Ascending aorta (tissue), 2 donors: ENCODE measurements around the gene ARHGEF12. TPM values are rescaled to one million over a fixed set of nuclear protein-coding genes. Genes with fewer than 3 reads are reported as not detected.
A peak's percentile ranks its signal among the peaks of the same experiment; 100 is the strongest.

Experiments used
- DNase-seq, 2 donors: peaks; one replicate each; pipeline ENCODE4 v3.0.0-alpha.2; 2019; ENCODE audit warnings: low spot score in 2 of 2
- H3K27ac ChIP-seq, 2 donors: fragments of 200-600 bp; sonication (generic); one replicate each; pipeline ENCODE4 v1.5.1; 2016 to 2017; ENCODE audit warnings: mild to moderate bottlenecking in 1 of 2
- H3K27me3 ChIP-seq: fragments of 200-600 bp; sonication (generic); one replicate; pipeline ENCODE4 v1.5.1; 2017
- H3K36me3 ChIP-seq, 2 donors: fragments of 200-600 bp; sonication (generic); one replicate each; pipeline ENCODE4 v1.5.1; 2016
- H3K4me1 ChIP-seq, 2 donors: fragments of 200-600 bp; sonication (generic); one replicate each; pipeline ENCODE4 v1.5.1; 2016 to 2017; ENCODE audit warnings: mild to moderate bottlenecking in 1 of 2
- H3K4me3 ChIP-seq, 2 donors: fragments of 200-600 bp; sonication (generic); one replicate each; pipeline ENCODE4 v1.5.1; 2016 to 2017; ENCODE audit warnings: mild to moderate bottlenecking in 1 of 2
- H3K9me3 ChIP-seq, 2 donors: fragments of 200-600 bp; sonication (generic); one replicate each; pipeline ENCODE4 v1.5.1; 2016
- intact Hi-C: fragments of 100-400 bp; cut with DNase I; formaldehyde crosslinking; loops from one replicate; pipeline ENCODE4 v1.15.1; 2023
- total RNA-seq: library from RNA; depleted of rRNA; stranded (reverse); fragments of >200 nt; gene quantifications from one replicate; pipeline ENCODE4 v1.1.0, GENCODE V29; 2016
- TF ChIP-seq, protein P1 (sequence below), 3 experiments: fragments of 200-600 bp in 2 of 3; fragments of 450-650 bp in 1 of 3; sonication (generic) in 2 of 3; IDR thresholded peaks; one replicate each; pipeline ENCODE4 v1.5.1; 2016 to 2019; ENCODE audit warnings: antibody characterized with exemption in 3 of 3, mild to moderate bottlenecking in 1 of 3, moderate library complexity in 1 of 3

ARHGEF12 gene
- total RNA-seq, 1 donor from 2014 or later: 65.9 TPM

GRCh38 chr11:120354068-120354467, 17.9 kb downstream of the ARHGEF12 start:
- H3K4me1 ChIP-seq: peaks cover 0 to 16% of the 10 kb centered on the region in 2 donors
- intact Hi-C loops: no loop called here

GRCh38 chr11:120354779-120355178, 18.6 kb downstream of the ARHGEF12 start:
- no peaks in the 10 kb centered on the region for H3K36me3 ChIP-seq
- no peak overlapping the region for H3K4me3 ChIP-seq
- no peaks in the 10 kb centered on the region for H3K27me3 ChIP-seq
- H3K4me1 ChIP-seq: peaks cover 0 to 13% of the 10 kb centered on the region in 2 donors
- TF ChIP-seq, protein P1, sequence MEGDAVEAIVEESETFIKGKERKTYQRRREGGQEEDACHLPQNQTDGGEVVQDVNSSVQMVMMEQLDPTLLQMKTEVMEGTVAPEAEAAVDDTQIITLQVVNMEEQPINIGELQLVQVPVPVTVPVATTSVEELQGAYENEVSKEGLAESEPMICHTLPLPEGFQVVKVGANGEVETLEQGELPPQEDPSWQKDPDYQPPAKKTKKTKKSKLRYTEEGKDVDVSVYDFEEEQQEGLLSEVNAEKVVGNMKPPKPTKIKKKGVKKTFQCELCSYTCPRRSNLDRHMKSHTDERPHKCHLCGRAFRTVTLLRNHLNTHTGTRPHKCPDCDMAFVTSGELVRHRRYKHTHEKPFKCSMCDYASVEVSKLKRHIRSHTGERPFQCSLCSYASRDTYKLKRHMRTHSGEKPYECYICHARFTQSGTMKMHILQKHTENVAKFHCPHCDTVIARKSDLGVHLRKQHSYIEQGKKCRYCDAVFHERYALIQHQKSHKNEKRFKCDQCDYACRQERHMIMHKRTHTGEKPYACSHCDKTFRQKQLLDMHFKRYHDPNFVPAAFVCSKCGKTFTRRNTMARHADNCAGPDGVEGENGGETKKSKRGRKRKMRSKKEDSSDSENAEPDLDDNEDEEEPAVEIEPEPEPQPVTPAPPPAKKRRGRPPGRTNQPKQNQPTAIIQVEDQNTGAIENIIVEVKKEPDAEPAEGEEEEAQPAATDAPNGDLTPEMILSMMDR (IDR thresholded peaks at IDR 0.05): no peak
- no peaks in the 10 kb centered on the region for H3K9me3 ChIP-seq
- DNase-seq: no peak
- no peak overlapping the region for H3K27ac ChIP-seq
- intact Hi-C loops: no loop called here

More at GRCh38 chr11:120354068-120354467, 17.9 kb downstream of the ARHGEF12 start:
- no peak overlapping the region for H3K4me3 ChIP-seq
- no peak overlapping the region for H3K27ac ChIP-seq
- DNase-seq: no peak
- no peaks in the 10 kb centered on the region for H3K27me3 ChIP-seq
- TF ChIP-seq, protein P1 (IDR thresholded peaks at IDR 0.05): no peak
- no peaks in the 10 kb centered on the region for H3K9me3 ChIP-seq
- no peaks in the 10 kb centered on the region for H3K36me3 ChIP-seq

- Histone ChIP-seq H3K36me3 (no peaks in the 10 kb centered on the region), H3K4me1 (peaks cover 0 to 18% of the 10 kb centered on the region in 2 donors)
Observed at GRCh38 chr11:120357620-120358019, 21.4 kb downstream of the ARHGEF12 start.

GRCh38 chr11:120358729-120359128, 22.5 kb downstream of the ARHGEF12 start:
- H3K4me3 ChIP-seq: no peak overlapping the region
- no peaks in the 10 kb centered on the region for H3K36me3 ChIP-seq
- H3K27ac ChIP-seq: no peak overlapping the region
- TF ChIP-seq, protein P1 (IDR thresholded peaks at IDR 0.05): no peak
- no peaks in the 10 kb centered on the region for H3K27me3 ChIP-seq
- no peaks in the 10 kb centered on the region for H3K9me3 ChIP-seq
- peaks cover 4 to 29% of the 10 kb centered on the region in 2 donors for H3K4me1 ChIP-seq
- intact Hi-C loops: no loop called here
- no peak for DNase-seq

More at GRCh38 chr11:120357620-120358019, 21.4 kb downstream of the ARHGEF12 start:
- TF ChIP-seq, protein P1 (IDR thresholded peaks at IDR 0.05): no peak
- Histone ChIP-seq H3K27me3 (no peaks in the 10 kb centered on the region), H3K27ac (no peak overlapping the region), H3K9me3 (no peaks in the 10 kb centered on the region), H3K4me3 (no peak overlapping the region)
- intact Hi-C loops: no loop called here
- DNase-seq: no peak

DNA sequence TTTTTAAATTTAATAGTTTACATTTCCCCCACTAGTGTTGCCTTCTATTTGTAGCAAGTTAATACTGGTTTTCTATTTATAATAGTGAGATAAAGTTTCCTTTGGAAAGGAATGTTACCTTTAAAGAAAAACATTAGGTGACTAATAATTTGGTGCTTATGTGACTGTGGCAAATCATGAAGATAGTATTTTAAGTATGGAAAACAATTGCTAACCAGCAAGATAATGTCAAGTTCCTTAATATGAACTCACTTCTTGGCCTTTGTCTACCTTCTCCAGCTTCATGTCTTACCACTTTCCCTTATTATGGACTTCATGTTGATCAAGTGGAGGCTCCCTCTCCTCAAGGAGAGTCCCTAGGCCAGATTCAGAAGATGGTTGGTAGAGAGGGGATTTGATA, 27.2 kb downstream of the ARHGEF12 start:
- Histone ChIP-seq H3K4me1 (peaks cover 4 to 26% of the 10 kb centered on the region in 2 donors), H3K27ac (peak overlapping the region in 1 of 2 donors; percentile 58), H3K9me3 (no peaks in the 10 kb centered on the region), H3K4me3 (no peak overlapping the region), H3K27me3 (no peaks in the 10 kb centered on the region), H3K36me3 (no peaks in the 10 kb centered on the region)
- no peak for DNase-seq
- intact Hi-C loops: no loop called here
- TF ChIP-seq, protein P1 (IDR thresholded peaks at IDR 0.05): no peak

DNA sequence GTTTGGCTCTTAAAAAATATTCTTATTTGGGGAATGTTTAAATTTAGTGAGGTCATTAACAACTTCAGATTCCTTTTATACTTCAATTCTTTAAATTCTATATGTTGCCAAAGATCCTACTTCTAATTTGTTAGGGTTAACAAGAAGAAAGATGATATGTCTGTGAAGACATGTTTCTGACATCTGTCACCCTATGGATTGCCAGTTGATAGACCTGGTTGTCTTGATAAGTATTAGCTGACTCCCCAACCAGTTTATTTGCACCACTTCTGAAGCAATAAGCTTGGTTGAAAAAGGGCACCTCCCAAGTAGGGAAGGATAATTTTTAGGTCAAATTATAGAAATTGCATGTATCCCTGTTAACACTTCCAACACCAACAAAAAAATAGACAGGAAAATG, 29.3 kb downstream of the ARHGEF12 start:
- H3K9me3 ChIP-seq: no peaks in the 10 kb centered on the region
- no peaks in the 10 kb centered on the region for H3K27me3 ChIP-seq
- DNase-seq: no peak
- no peak overlapping the region for H3K27ac ChIP-seq
- no peaks in the 10 kb centered on the region for H3K36me3 ChIP-seq
- intact Hi-C loops: no loop called here
- TF ChIP-seq, protein P1 (IDR thresholded peaks at IDR 0.05): no peak
- H3K4me3 ChIP-seq: no peak overlapping the region
- peaks cover 4 to 28% of the 10 kb centered on the region in 2 donors for H3K4me1 ChIP-seq
